Measurements from ENCODE around the gene PRICKLE1.

The PRICKLE1 gene

GRCh38 chr12:42588524-42589464 lies 752 bp downstream of the PRICKLE1 start:
- Histone ChIP-seq H3K36me3 (ENCODE audit: control insufficient read depth in 1 of 2, insufficient read depth in 2 of 2, low read length in 2 of 2) (no peaks in the 10 kb centered on the region), H3K27me3 (ENCODE audit: low read depth, low read length) (peaks cover 21% of the 10 kb centered on the region), H3K4me3 (ENCODE audit: low read depth in 1 of 2, low read length in 2 of 2) (peak overlapping the region; percentile 70 to 91), H3K27ac (ENCODE audit: low read length) (peak overlapping the region; percentile 16), H3K4me1 (ENCODE audit: control insufficient read depth in 1 of 2, insufficient read depth in 2 of 2, low read length in 2 of 2) (peaks cover 4 to 37% of the 10 kb centered on the region in 2 donors), H3K9me3 (ENCODE audit: control insufficient read depth in 1 of 2, low read length in 2 of 2) (no peaks in the 10 kb centered on the region)

GRCh38 chr12:42587601-42588523 lies 1.7 kb downstream of the PRICKLE1 start:
- H3K27ac ChIP-seq (ENCODE audit: low read length) = no peak overlapping the region
- peaks cover 21% of the 10 kb centered on the region for H3K27me3 ChIP-seq (ENCODE audit: low read depth, low read length)
- no peaks in the 10 kb centered on the region for H3K9me3 ChIP-seq (ENCODE audit: control insufficient read depth in 1 of 2, low read length in 2 of 2)
- peaks cover 4 to 41% of the 10 kb centered on the region in 2 donors for H3K4me1 ChIP-seq (ENCODE audit: control insufficient read depth in 1 of 2, insufficient read depth in 2 of 2, low read length in 2 of 2)
- H3K36me3 ChIP-seq (ENCODE audit: control insufficient read depth in 1 of 2, insufficient read depth in 2 of 2, low read length in 2 of 2) = no peaks in the 10 kb centered on the region
- H3K4me3 ChIP-seq (ENCODE audit: low read depth in 1 of 2, low read length in 2 of 2) = peak overlapping the region; percentile 70 to 91

GRCh38 chr12:42586268-42586667 lies 3.3 kb downstream of the PRICKLE1 start:
- Histone ChIP-seq H3K36me3 (ENCODE audit: control insufficient read depth in 1 of 2, insufficient read depth in 2 of 2, low read length in 2 of 2) (no peaks in the 10 kb centered on the region), H3K4me1 (ENCODE audit: control insufficient read depth in 1 of 2, insufficient read depth in 2 of 2, low read length in 2 of 2) (peaks cover 4 to 41% of the 10 kb centered on the region in 2 donors), H3K4me3 (ENCODE audit: low read depth in 1 of 2, low read length in 2 of 2) (no peak overlapping the region), H3K27me3 (ENCODE audit: low read depth, low read length) (peaks cover 21% of the 10 kb centered on the region), H3K27ac (ENCODE audit: low read length) (no peak overlapping the region), H3K9me3 (ENCODE audit: control insufficient read depth in 1 of 2, low read length in 2 of 2) (no peaks in the 10 kb centered on the region)

- peaks cover 19% of the 10 kb centered on the region for H3K27me3 ChIP-seq (ENCODE audit: low read depth, low read length)
- H3K36me3 ChIP-seq (ENCODE audit: control insufficient read depth in 1 of 2, insufficient read depth in 2 of 2, low read length in 2 of 2) = no peaks in the 10 kb centered on the region
- no peaks in the 10 kb centered on the region for H3K9me3 ChIP-seq (ENCODE audit: control insufficient read depth in 1 of 2, low read length in 2 of 2)
- H3K27ac ChIP-seq (ENCODE audit: low read length) = no peak overlapping the region
- H3K4me3 ChIP-seq (ENCODE audit: low read depth in 1 of 2, low read length in 2 of 2) = no peak overlapping the region
- H3K4me1 ChIP-seq (ENCODE audit: control insufficient read depth in 1 of 2, insufficient read depth in 2 of 2, low read length in 2 of 2) = peaks cover 4 to 41% of the 10 kb centered on the region in 2 donors
Observed at GRCh38 chr12:42585841-42586216, 3.7 kb downstream of the PRICKLE1 start.

GRCh38 chr12:42585154-42585840 lies 4.2 kb downstream of the PRICKLE1 start:
- Histone ChIP-seq H3K9me3 (ENCODE audit: control insufficient read depth in 1 of 2, low read length in 2 of 2) (no peaks in the 10 kb centered on the region), H3K27ac (ENCODE audit: low read length) (peak overlapping the region; percentile 11), H3K4me3 (ENCODE audit: low read depth in 1 of 2, low read length in 2 of 2) (peak overlapping the region in 1 of 2 donors; percentile 34), H3K27me3 (ENCODE audit: low read depth, low read length) (peaks cover 14% of the 10 kb centered on the region), H3K4me1 (ENCODE audit: control insufficient read depth in 1 of 2, insufficient read depth in 2 of 2, low read length in 2 of 2) (peaks cover 4 to 41% of the 10 kb centered on the region in 2 donors), H3K36me3 (ENCODE audit: control insufficient read depth in 1 of 2, insufficient read depth in 2 of 2, low read length in 2 of 2) (no peaks in the 10 kb centered on the region)

- Histone ChIP-seq H3K4me3 (ENCODE audit: low read depth in 1 of 2, low read length in 2 of 2) (peak overlapping the region in 1 of 2 donors; percentile 34), H3K27ac (ENCODE audit: low read length) (peak overlapping the region; percentile 11), H3K36me3 (ENCODE audit: control insufficient read depth in 1 of 2, insufficient read depth in 2 of 2, low read length in 2 of 2) (no peaks in the 10 kb centered on the region), H3K4me1 (ENCODE audit: control insufficient read depth in 1 of 2, insufficient read depth in 2 of 2, low read length in 2 of 2) (peaks cover 4 to 41% of the 10 kb centered on the region in 2 donors), H3K27me3 (ENCODE audit: low read depth, low read length) (peaks cover 12% of the 10 kb centered on the region), H3K9me3 (ENCODE audit: control insufficient read depth in 1 of 2, low read length in 2 of 2) (no peaks in the 10 kb centered on the region)
Observed at GRCh38 chr12:42584651-42585111, 4.9 kb downstream of the PRICKLE1 start.

GRCh38 chr12:42583016-42583415 lies 6.5 kb downstream of the PRICKLE1 start:
- Histone ChIP-seq H3K4me3 (ENCODE audit: low read depth in 1 of 2, low read length in 2 of 2) (no peak overlapping the region), H3K36me3 (ENCODE audit: control insufficient read depth in 1 of 2, insufficient read depth in 2 of 2, low read length in 2 of 2) (no peaks in the 10 kb centered on the region), H3K9me3 (ENCODE audit: control insufficient read depth in 1 of 2, low read length in 2 of 2) (no peaks in the 10 kb centered on the region), H3K4me1 (ENCODE audit: control insufficient read depth in 1 of 2, insufficient read depth in 2 of 2, low read length in 2 of 2) (peaks cover 4 to 41% of the 10 kb centered on the region in 2 donors), H3K27ac (ENCODE audit: low read length) (no peak overlapping the region), H3K27me3 (ENCODE audit: low read depth, low read length) (no peaks in the 10 kb centered on the region)

GRCh38 chr12:42582498-42582897 lies 7.0 kb downstream of the PRICKLE1 start:
- Histone ChIP-seq H3K9me3 (ENCODE audit: control insufficient read depth in 1 of 2, low read length in 2 of 2) (no peaks in the 10 kb centered on the region), H3K4me1 (ENCODE audit: control insufficient read depth in 1 of 2, insufficient read depth in 2 of 2, low read length in 2 of 2) (peaks cover 4 to 39% of the 10 kb centered on the region in 2 donors), H3K36me3 (ENCODE audit: control insufficient read depth in 1 of 2, insufficient read depth in 2 of 2, low read length in 2 of 2) (no peaks in the 10 kb centered on the region), H3K4me3 (ENCODE audit: low read depth in 1 of 2, low read length in 2 of 2) (no peak overlapping the region), H3K27ac (ENCODE audit: low read length) (no peak overlapping the region), H3K27me3 (ENCODE audit: low read depth, low read length) (no peaks in the 10 kb centered on the region)

- H3K27me3 ChIP-seq (ENCODE audit: low read depth, low read length) = no peaks in the 10 kb centered on the region
- H3K27ac ChIP-seq (ENCODE audit: low read length) = no peak overlapping the region
- H3K9me3 ChIP-seq (ENCODE audit: control insufficient read depth in 1 of 2, low read length in 2 of 2) = no peaks in the 10 kb centered on the region
- no peaks in the 10 kb centered on the region for H3K36me3 ChIP-seq (ENCODE audit: control insufficient read depth in 1 of 2, insufficient read depth in 2 of 2, low read length in 2 of 2)
- peaks cover 4 to 34% of the 10 kb centered on the region in 2 donors for H3K4me1 ChIP-seq (ENCODE audit: control insufficient read depth in 1 of 2, insufficient read depth in 2 of 2, low read length in 2 of 2)
- H3K4me3 ChIP-seq (ENCODE audit: low read depth in 1 of 2, low read length in 2 of 2) = no peak overlapping the region
Observed at GRCh38 chr12:42582050-42582449, 7.5 kb downstream of the PRICKLE1 start.

GRCh38 chr12:42576374-42576773 lies 13.2 kb downstream of the PRICKLE1 start:
- Histone ChIP-seq H3K4me1 (ENCODE audit: control insufficient read depth in 1 of 2, insufficient read depth in 2 of 2, low read length in 2 of 2) (no peaks in the 10 kb centered on the region), H3K9me3 (ENCODE audit: control insufficient read depth in 1 of 2, low read length in 2 of 2) (no peaks in the 10 kb centered on the region), H3K4me3 (ENCODE audit: low read depth in 1 of 2, low read length in 2 of 2) (no peak overlapping the region), H3K27ac (ENCODE audit: low read length) (no peak overlapping the region), H3K36me3 (ENCODE audit: control insufficient read depth in 1 of 2, insufficient read depth in 2 of 2, low read length in 2 of 2) (no peaks in the 10 kb centered on the region), H3K27me3 (ENCODE audit: low read depth, low read length) (no peaks in the 10 kb centered on the region)

Measured in muscle layer of duodenum (tissue), 2 donors.